GM18517 (cell line): Measurements from ENCODE around the gene SATB2.

ENCODE experiments used
- ATAC-seq: cut with Tn5 transposase; IDR thresholded peaks from one replicate; pipeline ENCODE4 v1.9.1; 2021; ENCODE audit warnings: mild to moderate bottlenecking, moderate library complexity; ENCODE audit not compliant: unreplicated experiment

SATB2 gene

GRCh38 chr2:199465988-199466691, 8.4 kb upstream of the SATB2 start:
- no peak for ATAC-seq

GRCh38 chr2:199465390-199465789, 7.7 kb upstream of the SATB2 start:
- ATAC-seq = no peak

GRCh38 chr2:199464606-199465352, 7.0 kb upstream of the SATB2 start:
- ATAC-seq = no peak

- no peak for ATAC-seq
Observed at GRCh38 chr2:199463708-199464605, 6.2 kb upstream of the SATB2 start.

GRCh38 chr2:199462956-199463692, 5.4 kb upstream of the SATB2 start:
- no peak for ATAC-seq

GRCh38 chr2:199462347-199462955, 4.7 kb upstream of the SATB2 start:
- no peak for ATAC-seq

- no peak for ATAC-seq
Observed at GRCh38 chr2:199461711-199462346, 4.1 kb upstream of the SATB2 start.

GRCh38 chr2:199460846-199461710, 3.3 kb upstream of the SATB2 start:
- ATAC-seq = no peak

GRCh38 chr2:199460101-199460671, 2.4 kb upstream of the SATB2 start:
- no peak for ATAC-seq

- peak; percentile 56 for ATAC-seq
Observed at GRCh38 chr2:199459286-199460100, 1.8 kb upstream of the SATB2 start.

GRCh38 chr2:199458806-199459285, 1.1 kb upstream of the SATB2 start:
- ATAC-seq = peak; percentile 40

GRCh38 chr2:199458009-199458805, 468 bp upstream of the SATB2 start:
- ATAC-seq = no peak

GRCh38 chr2:199456383-199457146, 1.2 kb downstream of the SATB2 start:
- ATAC-seq = no peak

GRCh38 chr2:199455545-199456382, 2.0 kb downstream of the SATB2 start:
- ATAC-seq = no peak

- no peak for ATAC-seq
Observed at GRCh38 chr2:199455210-199455544, 2.6 kb downstream of the SATB2 start.
